T-helper 2 cell (primary cell): ENCODE measurements around the gene LRRC42.

Experiments
- DNase-seq, 5 experiments: peaks; one replicate each; pipeline versions ENCODE4 v3.0.0 to v3.0.0-alpha.2; 2012 to 2022
- total RNA-seq, 2 donors: gene quantifications; one replicate each; lab custom pipeline; 2026; lab: John Stamatoyannopoulos, UW

The LRRC42 gene, protein sequence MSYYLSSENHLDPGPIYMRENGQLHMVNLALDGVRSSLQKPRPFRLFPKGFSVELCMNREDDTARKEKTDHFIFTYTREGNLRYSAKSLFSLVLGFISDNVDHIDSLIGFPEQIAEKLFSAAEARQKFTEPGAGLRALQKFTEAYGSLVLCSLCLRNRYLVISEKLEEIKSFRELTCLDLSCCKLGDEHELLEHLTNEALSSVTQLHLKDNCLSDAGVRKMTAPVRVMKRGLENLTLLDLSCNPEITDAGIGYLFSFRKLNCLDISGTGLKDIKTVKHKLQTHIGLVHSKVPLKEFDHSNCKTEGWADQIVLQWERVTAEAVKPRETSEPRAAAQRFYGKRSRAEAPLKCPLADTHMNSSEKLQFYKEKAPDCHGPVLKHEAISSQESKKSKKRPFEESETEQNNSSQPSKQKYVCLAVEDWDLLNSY
- total RNA-seq, result 5.6 to 6.4 reads per million in 2 donors

DNA sequence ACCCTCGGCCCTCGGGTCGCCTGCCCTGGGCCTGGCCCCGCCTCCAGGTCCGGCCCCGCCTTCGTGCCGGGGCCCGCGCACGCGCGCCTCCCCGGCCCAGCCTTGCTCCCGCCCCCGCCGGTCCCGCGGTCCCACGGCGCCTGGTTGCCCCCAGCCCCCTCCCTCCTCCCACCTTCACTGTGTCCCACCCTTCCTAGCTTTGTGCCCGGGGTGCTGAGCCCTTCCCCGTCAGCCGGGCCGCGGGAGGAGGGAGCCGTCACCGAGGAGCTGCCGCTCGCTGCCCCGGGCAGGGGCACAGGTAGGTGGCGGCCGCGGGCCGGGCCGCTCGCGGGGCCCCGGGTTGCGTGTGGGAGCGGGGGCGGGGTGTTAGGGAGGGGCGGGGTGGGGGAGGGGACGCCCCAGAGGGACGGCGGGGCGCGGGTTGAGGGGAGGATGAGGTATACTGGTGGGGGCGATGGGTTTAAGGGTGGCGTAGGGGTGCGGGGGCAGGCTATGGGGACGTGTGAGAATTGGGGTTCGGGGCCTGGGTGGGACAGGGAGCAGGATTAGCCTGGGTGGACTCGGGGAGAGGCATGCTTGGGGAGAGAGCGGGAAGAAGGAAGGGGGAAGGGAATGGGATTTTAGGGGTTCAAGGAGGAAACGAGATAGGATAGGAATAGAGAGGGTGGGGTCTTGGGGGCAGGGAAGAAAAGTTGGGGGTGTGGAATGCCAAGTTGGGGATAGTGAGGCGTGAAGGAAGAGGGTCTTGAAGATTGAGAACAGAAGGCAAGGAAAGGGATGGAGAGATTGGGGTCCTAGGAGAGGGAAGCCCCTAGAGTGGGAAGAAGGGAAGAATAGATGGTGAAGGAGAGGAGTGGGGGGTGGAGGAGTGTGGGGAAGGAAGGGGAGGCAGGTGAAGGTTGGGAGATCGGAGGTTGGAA lies at the start of gene LRRC42:
Gene LRRC42 (plus strand): TSS at position 99 of the 920 bp plus-strand sequence. CDS start 5,650 bp downstream, outside the sequence.
- no peak for DNase-seq

DNA sequence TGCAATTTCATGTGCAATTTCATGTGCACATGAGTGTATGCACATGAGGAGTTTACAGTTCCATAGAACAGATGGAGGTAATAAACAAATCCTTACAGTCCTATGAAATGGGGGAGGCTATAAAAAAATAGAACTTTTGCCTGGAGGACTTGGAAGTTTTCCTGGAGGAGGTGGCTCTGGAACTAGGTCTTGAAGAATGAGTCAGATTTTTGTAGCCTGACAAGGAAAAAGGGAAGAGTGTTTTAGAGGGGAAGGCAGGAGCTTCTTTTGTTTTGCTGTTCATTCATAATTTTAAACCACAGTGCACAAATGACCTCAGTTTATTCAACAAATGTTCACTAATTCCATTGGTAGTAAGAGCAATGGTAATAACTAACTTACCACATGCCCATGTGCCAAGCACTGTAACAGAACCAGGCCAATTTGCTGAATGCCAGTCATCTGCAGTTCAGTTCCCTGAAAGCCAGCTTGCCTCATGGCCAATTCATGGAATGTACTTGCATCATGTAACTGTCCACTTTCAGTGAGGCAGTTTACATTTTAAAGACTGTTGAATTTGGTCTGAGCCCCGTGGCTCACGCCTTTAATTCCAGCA lies 49.4 kb upstream of the LRRC42 start:
- DNase-seq, result no peak

DNA sequence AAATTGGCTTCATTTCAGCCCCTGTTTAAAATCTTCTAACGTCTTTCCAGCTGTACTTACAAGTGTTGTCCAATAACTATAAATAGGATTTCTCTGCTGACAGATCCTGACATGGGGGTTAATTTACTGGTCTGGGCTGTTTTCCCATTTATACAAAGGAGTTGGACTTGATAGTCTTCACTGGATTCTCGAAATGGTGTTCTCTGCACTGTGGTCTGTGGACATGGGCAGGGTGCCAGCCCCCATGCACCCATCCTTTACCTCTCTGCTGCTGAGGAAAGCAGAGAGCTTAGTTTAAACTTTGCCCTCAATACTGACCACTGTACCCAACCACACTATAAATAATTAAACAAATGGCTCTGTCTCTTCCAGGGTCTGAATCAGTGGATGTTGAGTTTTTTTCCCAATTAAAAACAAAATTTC lies 46.9 kb upstream of the LRRC42 start:
- DNase-seq, result no peak

DNA sequence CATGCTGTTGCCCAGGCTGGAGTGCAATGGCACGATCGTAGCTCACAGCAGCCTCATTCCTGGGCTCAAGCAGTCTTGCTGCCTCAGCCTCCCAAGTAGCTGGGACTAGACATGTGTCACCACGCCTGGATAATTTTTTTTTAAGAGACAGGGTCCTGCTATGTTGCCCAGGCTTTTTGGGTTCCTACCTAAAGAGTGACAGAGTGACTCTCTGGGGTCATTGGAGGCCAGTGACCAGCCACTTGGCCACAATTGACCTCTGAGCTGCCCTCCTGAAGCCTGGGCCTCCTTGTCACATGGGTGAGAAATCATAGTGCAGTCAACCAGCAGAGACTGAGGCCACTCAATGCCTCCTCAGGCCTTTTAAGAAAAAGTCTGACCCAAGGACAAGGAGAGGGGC lies 46.4 kb upstream of the LRRC42 start:
- no peak for DNase-seq

DNA sequence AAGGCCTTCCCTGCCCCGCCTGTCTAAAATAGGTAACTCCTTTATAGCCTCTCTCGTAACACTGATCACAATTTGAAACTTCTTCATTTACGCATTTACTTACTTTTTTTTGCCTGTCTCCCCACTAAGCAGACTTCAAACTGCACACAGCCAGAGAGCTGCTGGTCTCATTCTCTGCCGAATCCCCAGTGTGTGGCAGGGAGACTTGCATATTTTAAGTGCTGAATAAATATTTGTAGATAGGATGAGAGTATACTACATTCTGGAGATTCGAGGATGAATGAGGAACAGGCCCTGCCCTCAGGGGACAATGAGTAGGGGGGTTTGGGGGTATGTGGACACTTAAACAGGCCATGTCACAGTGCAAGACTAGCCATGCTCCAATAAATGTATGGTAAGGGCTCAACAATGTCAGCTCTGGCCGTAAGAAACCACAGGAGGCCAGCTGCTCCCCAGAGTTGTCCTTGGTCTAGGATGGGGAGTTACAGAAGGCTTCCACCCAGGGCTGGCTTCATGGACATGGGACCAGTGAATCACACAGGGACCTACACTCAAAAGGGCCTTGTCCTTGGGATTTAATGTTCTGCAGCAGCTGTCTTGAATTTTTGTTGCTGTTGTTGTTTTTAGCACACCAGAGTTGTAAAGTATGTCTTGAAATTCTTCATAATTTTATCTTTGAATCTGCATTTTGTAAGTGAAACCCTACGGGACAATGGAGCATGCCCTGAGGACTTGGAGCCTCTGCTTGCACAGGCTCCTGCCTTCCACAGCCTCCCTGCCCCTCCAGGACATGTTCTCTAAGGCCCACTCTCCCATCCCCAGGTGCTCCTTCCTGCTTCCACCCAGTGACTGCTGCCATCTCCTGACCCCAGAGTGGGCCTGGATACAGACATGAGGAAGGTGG lies 43.7 kb upstream of the LRRC42 start:
- DNase-seq, result no peak

DNA sequence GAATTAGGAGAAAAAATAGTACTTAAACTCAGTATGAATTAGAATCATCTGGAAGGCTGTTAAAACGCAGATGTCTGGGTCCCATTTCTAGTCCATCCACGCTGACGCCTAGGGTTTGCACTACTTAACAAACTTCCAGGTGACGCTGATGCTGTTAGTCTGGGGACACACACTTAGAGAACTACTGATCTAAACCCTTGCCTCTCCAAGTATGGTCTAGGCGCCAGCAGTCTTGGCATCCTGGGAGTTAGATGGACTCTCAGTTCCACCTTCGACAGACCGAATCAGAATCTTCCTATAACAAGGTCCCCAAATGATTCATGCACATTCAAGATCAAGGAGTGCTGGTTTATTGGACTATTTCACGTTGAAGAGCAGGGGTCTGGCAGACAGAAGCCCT lies 40.6 kb upstream of the LRRC42 start:
- no peak for DNase-seq

DNA sequence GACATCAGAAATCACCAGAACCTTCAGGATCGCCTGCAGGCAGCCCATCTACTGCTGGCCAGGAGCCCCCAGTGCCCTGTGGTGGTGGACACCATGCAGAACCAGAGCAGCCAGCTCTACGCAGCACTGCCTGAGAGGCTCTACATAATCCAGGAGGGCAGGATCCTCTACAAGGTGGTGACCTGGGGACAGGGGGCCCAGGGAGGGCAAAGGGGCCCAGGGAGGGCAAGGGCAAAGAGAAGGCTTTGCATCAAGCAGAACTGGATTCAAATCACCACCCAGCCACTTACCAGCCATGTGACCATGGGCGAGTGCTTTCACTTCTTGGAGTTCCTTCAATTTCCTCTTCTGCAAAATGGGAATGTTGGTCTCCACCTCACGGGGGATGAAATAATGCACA lies 40.0 kb upstream of the LRRC42 start:
- DNase-seq, result no peak

DNA sequence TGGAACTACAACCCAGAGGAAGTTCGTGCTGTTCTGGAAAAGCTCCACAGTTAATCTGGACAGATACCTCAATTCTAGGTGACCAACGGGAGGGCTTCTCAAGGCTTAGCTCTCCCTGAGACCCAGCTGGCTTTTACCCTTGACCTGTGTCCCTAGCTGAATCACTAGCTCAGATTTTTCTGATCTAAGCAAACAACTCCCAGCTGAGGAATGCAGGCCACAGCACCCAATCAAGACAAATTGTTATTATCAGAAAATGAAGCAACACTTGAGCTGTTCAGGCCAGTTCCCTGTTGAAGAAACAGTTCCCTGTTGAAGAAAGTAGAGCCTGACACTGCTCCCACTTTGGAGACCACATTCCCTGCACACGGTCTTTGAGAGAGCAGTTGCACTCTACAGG lies 36.2 kb upstream of the LRRC42 start:
- DNase-seq, result no peak

DNA sequence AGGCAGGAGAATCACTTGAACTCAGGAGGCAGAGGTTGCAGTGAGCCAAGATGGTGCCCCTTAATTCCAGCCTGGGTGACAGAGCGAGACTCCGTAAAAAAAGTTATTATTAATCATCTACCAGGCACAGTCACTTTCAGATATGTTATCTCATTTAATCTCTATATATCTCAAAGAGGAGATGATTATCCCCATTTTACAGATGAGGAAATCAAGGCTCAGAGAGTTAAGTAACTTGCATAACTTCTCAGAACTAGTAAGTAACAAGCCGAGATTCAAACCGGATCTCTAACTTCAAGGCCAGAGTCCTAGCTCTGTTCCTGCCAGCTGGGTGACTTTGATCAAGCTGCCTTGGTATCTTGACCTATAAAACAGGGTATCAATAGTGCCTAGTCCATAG lies 34.7 kb upstream of the LRRC42 start:
- DNase-seq, result no peak

DNA sequence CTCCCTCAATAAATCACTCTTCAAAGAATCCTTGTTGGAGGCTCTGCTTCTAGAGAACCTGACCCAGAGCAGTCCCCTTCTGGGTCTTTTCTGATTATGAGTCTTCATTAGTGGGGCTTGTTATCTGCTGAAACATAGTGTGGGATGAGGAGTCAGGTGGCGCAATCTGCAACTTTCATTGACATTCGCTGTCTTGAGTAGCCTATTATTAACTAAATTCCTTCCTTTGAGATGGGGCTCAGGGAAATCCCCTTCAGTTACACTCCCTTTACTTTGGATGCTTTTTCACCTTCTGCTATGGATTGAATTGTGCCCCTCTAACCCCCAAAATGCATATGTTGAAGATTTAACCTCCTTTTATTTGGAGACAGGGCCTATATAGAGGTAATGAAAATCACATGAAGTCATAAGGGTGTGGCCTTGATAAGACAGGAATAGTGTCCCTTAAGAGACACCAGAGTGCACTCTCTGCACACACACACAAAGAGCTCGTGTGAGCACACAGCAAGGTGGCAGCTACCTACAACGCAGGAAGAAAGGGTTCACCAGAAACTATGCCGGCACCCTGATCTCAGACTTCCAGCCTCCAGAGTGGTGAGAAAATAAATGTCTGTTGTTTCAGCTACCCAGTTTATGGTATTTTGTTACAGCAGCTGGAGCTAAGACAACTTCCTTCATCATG lies 32.7 kb upstream of the LRRC42 start:
- DNase-seq, result peak in 1 of 5 experiments; percentile 16

DNA sequence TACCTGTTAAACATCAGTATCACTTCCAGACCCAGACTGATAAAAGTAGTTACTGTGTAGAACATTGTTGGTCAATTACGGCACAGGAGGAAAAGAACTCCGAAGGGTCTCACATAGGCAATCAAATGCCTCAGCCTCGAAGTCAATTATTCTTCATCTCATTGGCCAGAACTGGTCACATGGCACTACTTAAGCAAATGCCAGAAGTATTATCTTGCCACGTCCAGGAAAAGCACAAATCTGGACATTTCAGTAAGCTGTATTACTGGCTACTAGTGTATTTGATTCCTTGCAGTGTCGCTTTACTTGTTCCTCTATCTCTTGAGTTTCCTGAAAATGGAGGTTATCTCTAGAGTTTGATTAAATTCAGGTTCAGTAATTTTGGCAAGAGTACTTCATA lies 27.8 kb upstream of the LRRC42 start:
- DNase-seq, result no peak

DNA sequence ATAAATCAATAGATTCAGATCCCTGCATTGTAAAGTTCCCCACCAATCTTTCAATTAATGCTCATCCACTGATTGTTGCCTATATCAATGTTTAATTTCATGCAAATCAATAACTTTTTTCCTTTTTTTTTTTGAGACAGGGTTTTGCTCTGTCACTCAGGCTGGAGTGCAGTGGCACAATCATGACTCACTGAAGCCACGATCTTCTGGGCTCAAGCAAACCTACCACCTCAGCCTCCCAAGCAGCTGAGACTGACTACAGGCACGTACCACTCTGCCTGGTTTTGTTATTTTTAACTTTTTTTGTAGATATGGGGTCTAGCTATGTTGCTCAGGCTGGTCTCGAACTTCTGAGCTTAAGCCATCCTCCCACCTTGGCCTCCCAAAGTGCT lies 26.5 kb upstream of the LRRC42 start:
- peak in 1 of 5 experiments; percentile 56 for DNase-seq

DNA sequence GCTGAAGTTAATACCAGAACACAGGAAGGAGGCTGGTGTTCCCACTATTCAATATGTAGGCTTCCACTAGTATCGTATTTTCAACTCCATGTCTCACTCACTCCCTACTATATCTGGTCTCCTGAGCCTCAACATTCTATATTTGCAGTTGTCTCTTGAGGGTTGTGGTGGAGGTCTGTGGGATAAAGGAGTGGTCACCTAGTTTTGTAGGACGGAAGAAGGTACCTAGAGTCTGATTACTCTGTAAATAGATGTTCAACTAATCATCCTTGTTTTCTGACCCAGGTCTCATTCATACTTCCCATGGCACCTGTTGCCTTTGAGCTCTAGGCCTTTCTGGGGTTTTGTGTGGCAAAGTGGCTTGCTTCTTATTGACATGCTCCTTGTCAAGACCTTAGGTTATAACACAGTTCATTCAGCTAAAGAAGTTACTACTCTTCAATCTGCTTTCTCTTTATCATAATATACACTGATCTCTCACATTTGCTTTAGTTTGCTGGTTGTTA lies 18.7 kb upstream of the LRRC42 start:
- no peak for DNase-seq

DNA sequence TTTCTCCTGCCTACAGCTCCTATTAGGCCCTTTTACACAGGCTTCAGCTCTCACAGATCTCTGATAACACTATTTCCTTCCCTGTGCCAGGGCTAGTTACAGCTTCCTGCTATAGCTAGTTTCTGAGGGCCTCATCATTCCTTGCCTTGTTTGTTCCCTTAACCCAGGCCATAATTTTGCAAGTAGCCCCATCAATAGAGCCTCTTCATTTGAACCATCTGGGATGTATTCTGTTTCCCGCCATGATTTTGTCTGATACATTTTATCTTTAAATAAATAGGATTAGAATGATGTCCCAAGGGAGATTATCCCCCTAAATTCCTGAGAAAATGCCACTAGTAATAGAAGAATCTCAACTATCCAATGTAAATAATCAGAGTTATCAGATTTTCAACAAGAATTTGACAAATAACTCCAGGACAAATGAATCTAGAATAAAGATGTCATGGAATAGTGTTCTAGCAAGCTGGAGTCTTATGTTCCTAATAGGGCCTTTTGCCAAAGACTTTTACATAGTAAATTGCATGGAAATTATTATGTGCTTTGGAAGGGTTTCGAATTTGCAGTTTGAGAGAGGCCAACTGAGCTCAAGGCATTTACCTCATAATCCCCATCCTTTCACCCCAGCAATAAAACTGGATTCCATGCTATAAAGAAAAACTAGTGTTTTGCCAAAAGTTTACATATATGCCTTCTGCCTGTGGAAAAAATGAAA lies 16.7 kb upstream of the LRRC42 start:
- no peak for DNase-seq

DNA sequence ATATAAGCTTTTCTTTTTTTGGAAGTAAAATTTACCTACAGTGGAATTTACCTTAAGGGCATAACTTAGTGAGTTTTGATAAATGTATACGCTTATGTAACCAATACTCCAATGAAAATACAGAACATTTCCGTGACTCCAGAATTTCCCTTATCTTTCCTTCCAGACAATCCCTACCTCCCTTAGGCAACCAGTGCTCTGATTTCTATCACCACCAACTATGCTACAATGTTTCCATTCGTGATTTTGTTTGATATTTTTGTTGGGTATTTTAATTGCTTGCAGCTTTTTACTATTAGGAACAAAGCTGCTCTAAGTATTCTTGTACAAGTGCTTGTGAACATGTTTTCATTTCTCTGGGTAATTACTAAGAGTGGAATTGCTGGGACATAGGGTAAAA lies 15.2 kb upstream of the LRRC42 start:
- no peak for DNase-seq

DNA sequence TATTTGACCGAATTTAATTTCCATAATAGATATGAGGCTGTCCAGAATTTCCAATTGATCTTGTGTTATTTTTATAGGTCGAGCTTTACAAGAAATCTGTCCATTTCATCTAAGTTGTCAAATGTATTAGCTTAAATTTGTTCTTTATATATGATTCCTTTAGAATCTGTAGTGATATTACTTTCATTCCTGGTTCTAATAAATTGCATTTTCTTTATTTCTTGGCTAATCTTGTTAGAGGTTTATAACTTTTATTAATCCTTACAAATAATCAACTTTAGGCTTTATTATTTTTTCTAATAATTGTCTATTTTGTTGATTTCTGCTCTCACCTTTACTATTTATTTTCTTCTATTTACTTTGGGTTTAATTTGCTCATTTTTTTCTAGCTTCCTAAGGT lies 14.6 kb upstream of the LRRC42 start:
- no peak for DNase-seq

DNA sequence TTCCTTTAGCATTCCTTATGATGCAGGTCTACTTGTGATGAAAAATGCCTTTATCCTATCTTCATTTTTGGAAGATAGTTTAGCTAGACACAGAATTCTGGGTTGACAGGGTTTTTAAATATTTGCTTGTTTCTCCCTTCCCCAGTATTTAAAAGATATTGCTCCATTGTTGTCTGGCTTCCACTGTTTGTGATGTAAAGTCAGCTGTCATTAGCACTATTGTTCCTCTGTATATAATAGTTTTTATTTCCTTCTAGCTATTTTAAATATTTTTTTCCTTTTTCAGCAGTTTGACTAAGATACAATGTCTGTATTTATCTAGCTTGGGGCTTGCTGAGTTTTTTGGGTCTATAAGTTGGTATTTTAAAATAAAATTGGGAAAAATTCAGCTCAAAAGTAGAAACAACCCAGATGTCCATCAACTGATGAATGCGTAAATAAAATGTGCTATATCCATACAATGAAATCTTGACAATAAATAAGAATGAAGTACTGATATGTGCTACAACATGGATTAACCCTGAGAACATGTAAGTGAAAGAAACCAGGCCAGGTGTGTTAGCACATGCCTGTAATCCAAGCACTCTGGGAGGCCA lies 11.9 kb upstream of the LRRC42 start:
- DNase-seq, result peak in 1 of 5 experiments; percentile 34

DNA sequence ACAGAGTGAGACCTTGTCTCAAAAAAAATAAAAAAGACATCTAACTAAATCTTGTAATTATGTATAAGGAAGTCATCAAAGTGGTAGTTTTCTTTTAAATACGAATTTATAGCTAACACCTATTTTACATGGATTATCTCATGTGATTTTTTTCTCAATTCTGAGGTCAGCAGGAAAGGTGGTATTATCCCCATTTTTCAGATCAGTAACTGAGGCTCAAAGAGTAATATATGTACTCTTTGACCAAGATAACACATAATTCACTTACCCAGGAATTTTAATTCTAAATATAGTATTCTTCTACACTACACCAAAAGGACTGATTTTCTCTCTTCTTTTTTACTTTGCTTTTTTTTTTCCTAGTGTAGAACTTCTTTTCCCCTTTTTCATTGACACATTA lies 9.7 kb upstream of the LRRC42 start:
- DNase-seq, result no peak

DNA sequence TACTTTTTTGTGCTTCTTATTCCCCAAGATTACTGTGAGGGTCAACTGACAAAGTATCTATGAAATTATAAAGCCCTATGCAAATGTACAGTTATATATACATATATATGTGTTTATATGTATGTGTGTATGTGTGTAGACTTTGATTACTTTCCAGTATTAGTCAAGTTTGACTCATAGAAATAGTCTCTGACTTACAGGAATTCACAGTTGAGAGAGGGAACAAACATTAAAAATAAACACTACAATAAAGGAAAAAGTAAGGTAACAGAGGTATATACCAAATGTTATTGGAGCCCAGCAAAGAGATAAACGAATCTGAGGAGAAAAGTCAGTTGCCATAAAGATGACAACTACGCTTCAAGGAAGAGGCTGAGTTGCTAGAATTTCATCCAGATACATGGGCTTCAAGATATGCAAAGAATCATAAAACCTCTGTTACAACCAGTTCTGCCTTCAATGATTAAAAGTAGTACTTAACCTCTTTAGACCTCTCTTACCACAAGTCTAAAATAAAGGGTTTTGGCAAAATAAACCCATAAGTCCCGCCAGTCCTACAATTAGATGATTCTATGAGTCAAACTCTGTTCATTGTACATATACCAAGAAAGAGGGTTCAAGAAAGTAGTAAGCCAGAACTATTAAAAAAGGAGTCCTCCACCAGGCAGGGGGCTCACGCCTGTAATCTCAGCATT lies 7.9 kb upstream of the LRRC42 start:
- no peak for DNase-seq
